Karpas-422 (cell line): Measurements from ENCODE around the gene CACNA2D3. TPM values are rescaled to one million over a fixed set of nuclear protein-coding genes. Genes with fewer than 3 reads are reported as not detected.

Source experiments
- DNase-seq: peaks from one replicate; pipeline ENCODE4 v3.0.0-alpha.2; 2015
- H2AFZ ChIP-seq: fragments of 200-600 bp; sonication (generic); 2 replicates; pipeline ENCODE4 v1.6.1; 2014; ENCODE audit warnings: antibody characterized with exemption, low read length, mixed read lengths
- H3K27ac ChIP-seq: fragments of 200-600 bp; sonication (generic); 2 replicates; pipeline ENCODE4 v1.5.1; 2014; ENCODE audit warnings: mild to moderate bottlenecking, low read length, moderate library complexity
- H3K27me3 ChIP-seq: fragments of 200-600 bp; sonication (generic); 2 replicates; pipeline ENCODE4 v1.6.1; 2014; ENCODE audit warnings: low read length, mixed read lengths
- H3K36me3 ChIP-seq: fragments of 200-600 bp; sonication (generic); 2 replicates; pipeline ENCODE4 v1.6.1; 2014; ENCODE audit warnings: low read length, mixed read lengths; ENCODE audit not compliant: insufficient read depth
- H3K4me1 ChIP-seq: fragments of 200-600 bp; sonication (generic); 2 replicates; pipeline ENCODE4 v1.6.1; 2014; ENCODE audit warnings: mild to moderate bottlenecking, low read length, mixed read lengths
- H3K4me2 ChIP-seq: fragments of 200-600 bp; sonication (generic); 2 replicates; pipeline ENCODE4 v1.6.1; 2014; ENCODE audit warnings: low read length, low read depth, mild to moderate bottlenecking; ENCODE audit not compliant: poor library complexity, severe bottlenecking
- H3K4me3 ChIP-seq: fragments of 200-600 bp; sonication (generic); 2 replicates; pipeline ENCODE4 v1.5.1; 2014; ENCODE audit warnings: mild to moderate bottlenecking, antibody characterized with exemption, low read length, mixed read lengths
- H3K79me2 ChIP-seq: fragments of 200-600 bp; sonication (generic); 2 replicates; pipeline ENCODE4 v1.6.1; 2014; ENCODE audit warnings: mild to moderate bottlenecking, low read length, mixed read lengths
- H3K9ac ChIP-seq: fragments of 200-600 bp; sonication (generic); 2 replicates; pipeline ENCODE4 v1.6.0; 2014; ENCODE audit warnings: low read length
- H3K9me2 ChIP-seq: fragments of 200-600 bp; sonication (generic), shearing (Covaris generic); replicated peaks from 2 replicates; pipeline ENCODE4 v1.6.0; 2014; ENCODE audit warnings: mild to moderate bottlenecking, low read length, moderate library complexity; ENCODE audit not compliant: insufficient read depth
- H3K9me3 ChIP-seq: fragments of 300-700, 200-600 bp; sonication (generic); 2 replicates; pipeline ENCODE4 v1.6.1; 2014; ENCODE audit warnings: low read length, mixed read lengths
- H4K20me1 ChIP-seq: fragments of 200-600 bp; sonication (generic); 2 replicates; pipeline ENCODE4 v1.6.1; 2014; ENCODE audit warnings: mild to moderate bottlenecking, antibody characterized with exemption, low read length, low read depth; ENCODE audit not compliant: insufficient read depth
- total RNA-seq: library from RNA; depleted of rRNA; stranded (reverse); fragments of >200 nt; shearing (Covaris generic); gene quantifications from 2 replicates; pipeline ENCODE4 v1.2.3, GENCODE V29; 2014; ENCODE audit warnings: low replicate concordance

CACNA2D3 gene
- total RNA-seq, 1 experiment from 2014 or later = not detected

DNA sequence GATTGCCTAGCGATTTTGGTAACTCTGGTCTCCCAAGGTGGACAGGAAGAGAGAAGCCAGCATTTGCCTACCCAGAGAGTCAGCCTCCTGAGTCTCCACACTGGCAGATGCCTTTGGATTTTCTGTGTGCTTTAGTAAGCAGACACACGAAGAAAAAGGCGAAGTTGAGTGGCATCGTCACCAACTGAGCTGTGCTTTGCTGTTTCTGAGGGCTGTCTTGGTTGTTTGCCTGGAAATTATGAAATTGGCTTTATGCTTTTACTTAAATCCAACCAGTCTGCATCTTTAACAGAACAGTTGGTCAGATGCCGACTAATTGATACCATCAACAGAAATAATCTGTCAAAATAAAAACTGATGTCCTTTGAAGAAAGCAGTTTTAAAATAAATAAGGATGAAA lies 56.0 kb downstream of the CACNA2D3 start:
- no peak for DNase-seq
- Histone ChIP-seq H3K4me1 (peaks cover 5% of the 10 kb centered on the region), H3K4me3 (no peak overlapping the region), H3K36me3 (no peaks in the 10 kb centered on the region), H3K9me2 (no peaks in the 10 kb centered on the region), H3K9me3 (no peaks in the 10 kb centered on the region), H3K4me2 (no peak overlapping the region), H2AFZ (no peak overlapping the region), H3K27ac (no peak overlapping the region), H3K79me2 (no peaks in the 10 kb centered on the region), H3K27me3 (no peaks in the 10 kb centered on the region), H4K20me1 (no peaks in the 10 kb centered on the region), H3K9ac (no peak overlapping the region)

DNA sequence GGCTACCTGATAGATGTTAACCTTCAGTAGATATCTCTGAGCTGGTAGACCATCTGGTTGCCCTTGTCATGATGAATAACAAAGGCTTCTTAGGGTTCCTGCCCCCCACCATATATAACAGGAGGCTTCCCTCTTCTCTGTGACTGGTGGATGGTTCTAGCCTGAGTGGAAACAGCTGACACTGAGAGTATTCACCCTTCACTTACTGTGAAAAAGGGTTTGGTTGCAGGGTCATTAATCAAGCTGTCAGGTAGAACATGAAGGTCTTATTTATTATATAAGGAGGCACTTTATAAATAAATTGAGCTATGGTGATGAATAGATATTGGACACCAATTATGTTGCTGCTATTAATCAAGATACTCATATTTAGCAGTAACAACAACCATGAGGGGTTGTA lies 58.6 kb downstream of the CACNA2D3 start:
- H3K79me2 ChIP-seq = no peaks in the 10 kb centered on the region
- H3K36me3 ChIP-seq = no peaks in the 10 kb centered on the region
- H2AFZ ChIP-seq = no peak overlapping the region
- H3K9ac ChIP-seq = no peak overlapping the region
- H4K20me1 ChIP-seq = no peaks in the 10 kb centered on the region
- H3K9me3 ChIP-seq = no peaks in the 10 kb centered on the region
- H3K9me2 ChIP-seq = no peaks in the 10 kb centered on the region
- H3K27me3 ChIP-seq = no peaks in the 10 kb centered on the region
- H3K4me3 ChIP-seq = no peak overlapping the region
- no peak for DNase-seq
- no peak overlapping the region for H3K4me2 ChIP-seq
- H3K27ac ChIP-seq = no peak overlapping the region
- H3K4me1 ChIP-seq = peaks cover 5% of the 10 kb centered on the region

DNA sequence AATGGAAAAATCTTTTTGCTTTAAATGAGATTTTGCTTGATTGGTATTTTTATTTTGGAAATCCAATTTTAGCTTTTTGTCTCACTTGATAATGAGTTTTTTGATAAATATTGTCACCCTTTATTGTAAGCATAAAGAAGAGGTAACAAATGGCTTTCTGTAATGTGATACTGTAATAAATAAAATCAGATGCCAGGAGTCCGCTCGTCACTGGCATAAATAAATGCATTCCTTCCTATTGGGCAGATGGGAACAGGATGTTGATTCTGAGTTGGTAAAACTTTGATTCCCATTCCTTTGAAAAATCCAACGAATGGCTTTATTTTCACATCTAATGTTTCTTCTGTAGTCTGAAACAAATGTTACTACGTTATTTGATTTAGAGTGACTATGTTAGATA lies 59.9 kb downstream of the CACNA2D3 start:
- H3K9ac ChIP-seq = no peak overlapping the region
- H3K79me2 ChIP-seq = no peaks in the 10 kb centered on the region
- no peaks in the 10 kb centered on the region for H3K9me3 ChIP-seq
- H3K27me3 ChIP-seq = no peaks in the 10 kb centered on the region
- peaks cover 5% of the 10 kb centered on the region for H3K4me1 ChIP-seq
- no peaks in the 10 kb centered on the region for H4K20me1 ChIP-seq
- no peak overlapping the region for H3K4me3 ChIP-seq
- no peak for DNase-seq
- no peak overlapping the region for H3K27ac ChIP-seq
- H2AFZ ChIP-seq = no peak overlapping the region
- H3K4me2 ChIP-seq = no peak overlapping the region
- no peaks in the 10 kb centered on the region for H3K9me2 ChIP-seq
- no peaks in the 10 kb centered on the region for H3K36me3 ChIP-seq

GRCh38 chr3:54185740-54186139 lies 63.4 kb downstream of the CACNA2D3 start:
- no peak overlapping the region for H3K9ac ChIP-seq
- H3K4me2 ChIP-seq = no peak overlapping the region
- no peaks in the 10 kb centered on the region for H3K36me3 ChIP-seq
- no peak overlapping the region for H2AFZ ChIP-seq
- no peaks in the 10 kb centered on the region for H3K9me2 ChIP-seq
- no peak overlapping the region for H3K27ac ChIP-seq
- H3K9me3 ChIP-seq = no peaks in the 10 kb centered on the region
- no peaks in the 10 kb centered on the region for H4K20me1 ChIP-seq
- DNase-seq = no peak
- no peaks in the 10 kb centered on the region for H3K79me2 ChIP-seq
- no peaks in the 10 kb centered on the region for H3K4me1 ChIP-seq
- H3K27me3 ChIP-seq = no peaks in the 10 kb centered on the region
- no peak overlapping the region for H3K4me3 ChIP-seq

DNA sequence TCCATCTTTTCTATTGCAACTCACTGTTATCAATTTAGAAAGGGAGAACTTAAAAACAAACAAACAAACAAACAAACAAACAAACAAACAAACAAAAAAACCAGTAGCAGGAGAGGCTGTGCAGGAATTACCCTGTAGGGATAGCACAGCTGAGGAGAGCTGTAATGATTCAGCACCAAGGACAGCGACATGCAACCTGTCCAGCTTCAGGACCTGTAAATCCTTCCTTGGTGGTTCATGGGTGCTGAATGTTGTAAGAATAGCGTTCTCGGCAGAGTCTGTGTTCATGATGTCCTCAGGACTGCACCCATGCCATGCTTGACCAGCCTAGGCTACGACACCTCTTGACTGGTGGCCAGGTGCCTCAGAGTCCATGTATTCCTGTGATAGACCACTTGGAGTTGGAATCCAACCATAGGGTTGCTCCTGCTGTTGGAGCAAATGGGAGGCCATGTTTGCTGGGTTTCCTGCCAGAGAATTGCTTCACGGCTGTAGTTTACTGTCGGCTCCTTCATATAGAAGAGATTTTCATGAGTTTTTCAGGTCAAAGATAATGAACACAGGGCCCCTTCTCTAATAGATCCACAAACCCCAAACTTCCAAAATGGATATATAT lies 65.9 kb downstream of the CACNA2D3 start:
- no peak overlapping the region for H2AFZ ChIP-seq
- no peaks in the 10 kb centered on the region for H3K79me2 ChIP-seq
- no peaks in the 10 kb centered on the region for H3K9me3 ChIP-seq
- H3K4me2 ChIP-seq = no peak overlapping the region
- no peaks in the 10 kb centered on the region for H3K9me2 ChIP-seq
- H3K27ac ChIP-seq = no peak overlapping the region
- no peaks in the 10 kb centered on the region for H3K36me3 ChIP-seq
- H3K4me1 ChIP-seq = no peaks in the 10 kb centered on the region
- DNase-seq = peak; percentile 82
- H3K9ac ChIP-seq = no peak overlapping the region
- H3K4me3 ChIP-seq = no peak overlapping the region
- H4K20me1 ChIP-seq = no peaks in the 10 kb centered on the region
- no peaks in the 10 kb centered on the region for H3K27me3 ChIP-seq

- no peaks in the 10 kb centered on the region for H3K27me3 ChIP-seq
- no peaks in the 10 kb centered on the region for H3K79me2 ChIP-seq
- H3K9me3 ChIP-seq = no peaks in the 10 kb centered on the region
These were observed 68.9 kb downstream of the CACNA2D3 start for GRCh38 chr3:54191220-54191619.

DNA sequence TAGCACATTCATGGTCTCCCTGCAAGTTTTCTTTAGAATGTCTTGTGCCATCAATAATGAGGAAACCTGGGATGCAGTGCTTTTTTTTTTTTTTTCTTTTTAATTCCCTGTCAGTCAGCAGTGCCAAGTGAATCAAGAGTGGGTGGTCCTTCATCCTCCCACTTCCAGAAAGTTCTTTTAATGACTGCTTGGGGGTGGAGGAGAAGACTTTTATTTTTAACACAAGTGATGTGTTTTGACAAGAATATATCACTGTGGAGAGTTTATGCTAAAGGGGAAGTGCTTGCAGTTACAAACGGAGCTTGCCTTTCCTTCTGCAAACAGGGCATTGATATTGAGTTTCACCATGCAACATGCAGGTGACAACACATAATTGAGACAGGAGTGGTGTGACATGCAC lies 69.7 kb downstream of the CACNA2D3 start:
- Histone ChIP-seq H3K4me2 (no peak overlapping the region), H2AFZ (no peak overlapping the region), H3K4me3 (no peak overlapping the region), H3K9me2 (no peaks in the 10 kb centered on the region), H3K9me3 (no peaks in the 10 kb centered on the region), H3K4me1 (no peaks in the 10 kb centered on the region), H4K20me1 (no peaks in the 10 kb centered on the region), H3K36me3 (no peaks in the 10 kb centered on the region), H3K79me2 (no peaks in the 10 kb centered on the region), H3K27ac (no peak overlapping the region), H3K27me3 (no peaks in the 10 kb centered on the region), H3K9ac (no peak overlapping the region)
- no peak for DNase-seq

More at GRCh38 chr3:54191220-54191619, 68.9 kb downstream of the CACNA2D3 start:
- no peaks in the 10 kb centered on the region for H3K9me2 ChIP-seq
- no peak overlapping the region for H3K9ac ChIP-seq
- no peaks in the 10 kb centered on the region for H3K4me1 ChIP-seq
- no peak for DNase-seq
- H2AFZ ChIP-seq = no peak overlapping the region
- H3K36me3 ChIP-seq = no peaks in the 10 kb centered on the region
- H3K4me2 ChIP-seq = no peak overlapping the region
- no peak overlapping the region for H3K27ac ChIP-seq
- no peaks in the 10 kb centered on the region for H4K20me1 ChIP-seq
- no peak overlapping the region for H3K4me3 ChIP-seq

DNA sequence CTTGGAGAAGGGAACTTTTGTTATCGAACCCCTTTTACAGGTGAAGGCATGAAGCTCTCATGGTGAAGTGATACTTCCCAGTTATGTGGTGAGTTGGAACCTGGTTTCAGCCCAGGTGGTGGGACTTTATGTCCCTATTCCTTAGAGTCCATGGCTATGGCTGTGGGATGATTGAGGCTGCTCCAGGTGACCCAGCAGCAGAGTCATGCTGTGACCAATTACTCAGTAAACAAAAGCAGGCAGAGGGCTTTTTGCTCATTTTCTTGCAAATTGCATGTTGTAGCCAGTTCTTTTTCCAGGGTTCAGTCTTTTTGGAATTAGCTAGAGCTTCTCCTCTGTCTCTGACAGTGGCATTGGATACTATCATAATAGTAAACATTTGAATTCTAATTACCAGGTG lies 70.7 kb downstream of the CACNA2D3 start:
- H3K27ac ChIP-seq = no peak overlapping the region
- no peak overlapping the region for H2AFZ ChIP-seq
- no peaks in the 10 kb centered on the region for H3K36me3 ChIP-seq
- no peaks in the 10 kb centered on the region for H4K20me1 ChIP-seq
- H3K9me3 ChIP-seq = no peaks in the 10 kb centered on the region
- H3K4me3 ChIP-seq = no peak overlapping the region
- no peaks in the 10 kb centered on the region for H3K79me2 ChIP-seq
- no peaks in the 10 kb centered on the region for H3K27me3 ChIP-seq
- no peaks in the 10 kb centered on the region for H3K9me2 ChIP-seq
- H3K4me2 ChIP-seq = no peak overlapping the region
- H3K9ac ChIP-seq = no peak overlapping the region
- DNase-seq = no peak
- no peaks in the 10 kb centered on the region for H3K4me1 ChIP-seq
